Activated CD8-positive, alpha-beta T cell treated with anti-CD3 and anti-CD28 coated beads for 36 hours (primary cell): ENCODE data around the gene ANKUB1. TPM values are rescaled to one million over a fixed set of nuclear protein-coding genes. Genes with fewer than 3 reads are reported as not detected.

ENCODE experiments used
- ATAC-seq: fragments of 200-7000 bp; cut with Tn5 transposase; one replicate; pipeline ENCODE4 v1.10.0; 2021; ENCODE audit warnings: mild to moderate bottlenecking, moderate library complexity
- CTCF ChIA-PET: fragments of 350-600 bp; sonication (Branson Sonifier 250); formaldehyde crosslinking; loops from one replicate; lab custom pipeline; 2021; ENCODE audit warnings: antibody characterized with exemption; lab: Charles Lee
- POLR2A ChIA-PET: fragments of 350-600 bp; sonication (Branson Sonifier 250); formaldehyde crosslinking; loops from one replicate; lab custom pipeline; 2021; ENCODE audit warnings: antibody characterized with exemption; lab: Charles Lee
- DNase-seq: peaks from one replicate; pipeline ENCODE4 v3.0.0-alpha.2; 2020
- H3K27ac Mint-ChIP-seq: one replicate; pipeline ENCODE4 v1.8.0; 2021; ENCODE audit warnings: mild to moderate bottlenecking, mixed read lengths
- H3K27me3 Mint-ChIP-seq: one replicate; pipeline ENCODE4 v1.8.0; 2021; ENCODE audit warnings: mixed read lengths
- H3K36me3 Mint-ChIP-seq: one replicate; pipeline ENCODE4 v1.8.0; 2021; ENCODE audit warnings: low read depth, mixed read lengths
- H3K4me1 Mint-ChIP-seq: one replicate; pipeline ENCODE4 v1.8.0; 2021; ENCODE audit warnings: low read depth, mixed read lengths
- H3K4me3 Mint-ChIP-seq: one replicate; pipeline ENCODE4 v1.8.0; 2021; ENCODE audit warnings: mild to moderate bottlenecking, moderate library complexity, mixed read lengths
- H3K9me3 Mint-ChIP-seq: one replicate; pipeline ENCODE4 v1.8.0; 2021; ENCODE audit warnings: mixed read lengths
- CTCF ChIP-seq: fragments of 200-600 bp; IDR thresholded peaks from one replicate; pipeline ENCODE4 v1.8.0; 2022; ENCODE audit warnings: antibody characterized with exemption, mild to moderate bottlenecking
- intact Hi-C: fragments of 100-400 bp; cut with micrococcal nuclease; formaldehyde crosslinking; loops from one replicate; pipeline ENCODE4 v1.10.0; 2022
- total RNA-seq, 2 experiments: library from RNA; stranded (reverse); gene quantifications; one replicate each; pipeline ENCODE4 v1.2.3, GENCODE V29; 2021

Gene ANKUB1
- total RNA-seq, 2 experiments from 2014 or later, result not detected

- intact Hi-C loops, result loop anchor here (5.0 kb wide), 1 partner anchor 60 kb away; the partner anchor contains the start of gene RNF13
- H3K27me3 Mint-ChIP-seq, result no peaks in the 10 kb centered on the region
- POLR2A ChIA-PET, result interaction anchor here (0.6 to 1.4 kb wide), 7 partner anchors 11 to 622 kb away, joined by 3 to 5 read pairs (median 3); partner anchors contain the start of gene RNF13
- ATAC-seq (peak; percentile 100), DNase-seq (peak; percentile 89)
- peaks cover 12% of the 10 kb centered on the region for H3K36me3 Mint-ChIP-seq
- TF ChIP-seq CTCF, result peak; percentile 50
- H3K4me3 Mint-ChIP-seq, result peak within 1 kb of the TSS; percentile 86
- peaks cover 21% of the 10 kb centered on the region for H3K4me1 Mint-ChIP-seq
- CTCF ChIA-PET, result interaction anchor here (0.6 to 4.6 kb wide), 17 partner anchors 11 to 243 kb away, joined by 3 to 27 read pairs (median 3); partner anchors contain the start of gene WWTR1
- H3K27ac Mint-ChIP-seq, result peak within 1 kb of the TSS; percentile 93
- H3K9me3 Mint-ChIP-seq, result no peaks in the 10 kb centered on the region
Observed at GRCh38 chr3:149752051-149752787, 40.1 kb downstream of the ANKUB1 start, which contains the start of gene COMMD2. COMMD2 (minus strand) TSS chr3:149752489; CDS start chr3:149752444, 45 bp downstream.

DNA sequence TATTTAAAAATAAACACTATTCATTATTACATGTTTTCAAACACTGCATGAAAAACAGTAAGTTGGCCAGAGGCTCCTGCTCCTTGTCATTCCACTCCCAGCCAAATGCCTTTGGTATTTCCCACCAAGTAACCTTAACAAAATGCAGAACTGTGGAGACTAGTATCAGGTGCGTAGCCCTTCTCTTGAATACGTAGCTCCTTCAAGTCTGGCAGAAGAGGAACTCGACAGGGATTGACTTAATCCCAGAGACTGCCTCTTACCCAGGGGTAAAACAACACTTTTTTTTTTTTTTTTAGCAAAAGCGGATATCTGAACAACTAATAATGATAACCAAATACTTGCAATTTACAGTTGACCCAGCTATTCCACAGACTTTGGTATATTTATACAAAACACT lies 40.8 kb downstream of the ANKUB1 start:
- ATAC-seq, result no peak
- H3K36me3 Mint-ChIP-seq, result peaks cover 19% of the 10 kb centered on the region
- ChIA-PET CTCF (interaction anchor here (0.7 to 4.6 kb wide), 9 partner anchors 13 to 196 kb away, joined by 3 to 27 read pairs (median 6); partner anchors contain the start of gene WWTR1), POLR2A (interaction anchor here (0.6 to 1.4 kb wide), 4 partner anchors 10 to 431 kb away, joined by 3 to 5 read pairs (median 4); partner anchors contain the start of gene RNF13)
- DNase-seq, result no peak
- peak overlapping the region; percentile 93 for H3K27ac Mint-ChIP-seq
- intact Hi-C loops, result loop anchor here (5.0 kb wide), 1 partner anchor 61 kb away; the partner anchor contains the start of gene RNF13
- no peak for TF ChIP-seq CTCF
- H3K4me3 Mint-ChIP-seq, result peak overlapping the region; percentile 86
- no peaks in the 10 kb centered on the region for H3K27me3 Mint-ChIP-seq
- H3K4me1 Mint-ChIP-seq, result peaks cover 21% of the 10 kb centered on the region
- H3K9me3 Mint-ChIP-seq, result no peaks in the 10 kb centered on the region

- Mint-ChIP-seq H3K27me3 (no peaks in the 10 kb centered on the region), H3K9me3 (no peaks in the 10 kb centered on the region), H3K27ac (no peak overlapping the region), H3K36me3 (peaks cover 38% of the 10 kb centered on the region), H3K4me3 (no peak overlapping the region), H3K4me1 (peaks cover 4% of the 10 kb centered on the region)
- DNase-seq (no peak), ATAC-seq (no peak)
- intact Hi-C loops, result no loop called here
- ChIA-PET POLR2A (no interaction called here), CTCF (interaction anchor here (0.8 to 1.0 kb wide), 3 partner anchors 28 to 125 kb away, joined by 3 to 4 read pairs (median 3); no protein-coding TSS in a partner anchor)
- TF ChIP-seq CTCF, result no peak
Observed at GRCh38 chr3:149744606-149745005, 47.7 kb downstream of the ANKUB1 start.

DNA sequence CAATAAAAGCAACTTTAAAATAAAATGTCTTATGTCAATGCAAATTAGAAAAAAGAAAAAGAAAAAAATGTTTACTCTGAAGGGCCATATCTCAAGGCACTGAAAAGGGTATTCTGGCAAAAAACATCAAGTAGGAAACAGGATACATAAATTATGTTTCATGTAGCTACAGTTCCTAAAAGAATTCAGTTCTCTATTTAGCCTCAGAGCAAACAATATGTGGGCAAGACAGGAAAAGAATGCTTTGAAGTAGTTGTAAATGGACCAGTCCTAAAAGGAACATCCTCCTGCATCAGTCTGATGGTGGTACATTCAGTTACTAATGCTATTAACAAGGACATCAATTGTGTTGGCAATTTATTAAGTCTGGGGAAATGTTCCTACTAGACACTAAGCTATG lies 48.2 kb downstream of the ANKUB1 start:
- H3K27ac Mint-ChIP-seq, result no peak overlapping the region
- H3K27me3 Mint-ChIP-seq, result no peaks in the 10 kb centered on the region
- DNase-seq, result no peak
- H3K9me3 Mint-ChIP-seq, result no peaks in the 10 kb centered on the region
- ATAC-seq, result no peak
- H3K4me3 Mint-ChIP-seq, result no peak overlapping the region
- POLR2A ChIA-PET, result no interaction called here
- peaks cover 4% of the 10 kb centered on the region for H3K4me1 Mint-ChIP-seq
- intact Hi-C loops, result no loop called here
- peaks cover 35% of the 10 kb centered on the region for H3K36me3 Mint-ChIP-seq
- no peak for TF ChIP-seq CTCF
- CTCF ChIA-PET, result interaction anchor here (0.8 to 1.0 kb wide), 3 partner anchors 27 to 124 kb away, joined by 3 to 4 read pairs (median 3); no protein-coding TSS in a partner anchor
